Left renal cortex interstitium (tissue), 4 donors: ENCODE measurements around the gene INO80. TPM values are rescaled to one million over a fixed set of nuclear protein-coding genes. Genes with fewer than 3 reads are reported as not detected.

Experiments
- DNase-seq, 4 donors: peaks; one replicate each; pipeline ENCODE4 v3.0.0-alpha.2; 2013; ENCODE audit warnings: low read depth in 4 of 4, low spot score in 2 of 4, missing footprints in 1 of 4
- polyA plus RNA-seq, 4 donors: library from polyadenylated mRNA; unstranded; fragments of 120-200 nt; gene quantifications; one replicate each; pipeline ENCODE4 v1.2.1, GENCODE V29; 2013; ENCODE audit not compliant: insufficient read length in 4 of 4

The INO80 gene
- polyA plus RNA-seq, 4 donors = 19.8 to 26.1 (median 22.7) TPM

- DNase-seq = no peak
Observed at GRCh38 chr15:41011055-41011815, 104.8 kb downstream of the INO80 start.

- DNase-seq = no peak
Observed at GRCh38 chr15:41010345-41010744, 105.7 kb downstream of the INO80 start.

DNA sequence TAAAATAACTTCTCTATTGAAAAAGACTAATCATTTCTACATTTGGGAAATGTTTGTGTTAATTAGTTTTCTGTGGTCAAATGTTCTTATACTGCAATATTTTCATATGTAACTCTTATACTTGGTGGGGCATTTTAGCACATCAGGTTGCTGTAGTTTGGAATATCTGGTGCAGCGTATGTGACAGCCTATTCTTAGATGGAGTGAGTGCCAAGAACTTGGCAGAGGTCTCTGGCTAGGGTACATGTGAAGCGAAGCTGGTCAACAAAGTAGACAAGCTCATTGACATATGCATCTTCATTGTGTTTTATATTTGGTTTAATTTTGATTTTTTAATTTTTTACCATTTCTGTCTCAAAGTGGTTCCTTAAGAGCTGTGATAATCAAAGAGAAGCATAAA is 109.6 kb downstream of the INO80 start:
- no peak for DNase-seq

GRCh38 chr15:41004490-41004889 is 111.6 kb downstream of the INO80 start:
- DNase-seq = no peak

DNA sequence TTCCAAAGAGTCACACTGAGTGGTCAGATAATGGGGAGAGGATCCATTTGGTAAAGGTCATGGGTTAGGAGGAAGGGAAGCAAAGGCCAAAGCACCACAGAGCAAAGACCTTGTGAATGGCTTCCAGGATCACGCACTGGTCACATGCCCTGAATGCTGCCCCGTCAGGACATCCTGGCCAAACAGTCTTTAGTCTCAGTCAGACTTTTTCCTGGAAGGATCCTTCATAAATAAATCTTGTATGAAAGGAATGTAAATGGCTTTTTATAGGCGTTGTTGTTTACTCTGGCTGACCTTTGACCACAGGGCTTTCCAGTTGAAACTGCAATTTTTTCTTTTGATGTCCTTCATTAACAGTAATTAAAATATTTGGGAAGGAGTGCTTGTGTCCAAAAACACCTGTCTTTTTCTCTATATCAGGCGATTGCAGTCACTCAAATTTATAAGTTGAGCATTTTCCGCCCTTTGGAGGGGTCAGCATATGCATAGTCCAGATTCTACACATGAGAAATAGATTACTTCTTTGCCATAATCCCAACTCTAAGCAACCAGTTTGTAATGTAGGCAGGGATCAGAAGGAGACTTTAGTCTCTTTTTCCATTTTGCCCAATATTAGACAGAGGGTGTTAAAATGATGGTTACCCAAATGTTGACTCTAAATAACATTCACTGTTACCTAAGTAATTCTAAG is 114.4 kb downstream of the INO80 start:
- no peak for DNase-seq

GRCh38 chr15:40999190-40999589 is 116.9 kb downstream of the INO80 start:
- no peak for DNase-seq

- no peak for DNase-seq
Observed at GRCh38 chr15:40995656-40996055, 120.4 kb downstream of the INO80 start.

DNA sequence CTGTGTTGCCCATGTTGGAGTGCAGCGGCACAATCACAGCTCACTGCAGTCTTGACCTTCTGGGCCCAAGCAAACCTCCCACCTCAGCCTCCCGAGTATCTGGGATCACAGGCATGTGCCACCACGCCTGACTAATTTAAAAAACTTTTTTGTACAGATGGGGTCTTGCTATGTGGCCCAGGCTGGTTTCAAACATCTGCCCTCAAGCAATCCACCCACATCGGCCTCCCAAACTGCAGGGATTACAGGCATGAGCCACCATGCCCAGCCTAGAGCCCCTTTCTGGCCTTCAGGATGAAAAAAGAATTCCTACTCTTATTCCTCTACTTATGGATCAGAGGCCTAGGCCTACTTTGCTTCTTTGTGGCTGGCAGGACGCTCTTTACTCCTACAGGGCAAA is 123.3 kb downstream of the INO80 start:
- no peak for DNase-seq

GRCh38 chr15:40992241-40992741 is 123.8 kb downstream of the INO80 start:
- DNase-seq = peak; percentile 39 to 56 (median 46)

DNA sequence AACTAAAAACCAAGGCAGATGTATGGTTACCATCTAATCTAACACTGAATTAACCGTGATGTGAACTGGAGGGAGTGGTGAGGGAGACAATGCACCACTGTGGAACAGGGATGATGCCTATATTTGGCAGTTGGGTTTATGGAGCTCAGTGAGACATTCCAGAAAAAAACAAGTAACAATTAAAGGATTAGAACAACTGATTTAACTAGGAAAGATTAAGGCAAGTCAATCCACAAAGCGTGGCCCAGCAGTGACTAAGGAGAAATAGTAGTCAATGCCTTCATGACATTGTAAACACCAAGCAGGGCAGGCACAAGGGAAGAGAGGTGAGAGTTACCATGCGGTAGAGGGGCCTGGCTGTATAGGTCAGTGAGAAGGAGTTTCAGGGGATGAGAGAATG is 124.7 kb downstream of the INO80 start:
- DNase-seq = no peak

DNA sequence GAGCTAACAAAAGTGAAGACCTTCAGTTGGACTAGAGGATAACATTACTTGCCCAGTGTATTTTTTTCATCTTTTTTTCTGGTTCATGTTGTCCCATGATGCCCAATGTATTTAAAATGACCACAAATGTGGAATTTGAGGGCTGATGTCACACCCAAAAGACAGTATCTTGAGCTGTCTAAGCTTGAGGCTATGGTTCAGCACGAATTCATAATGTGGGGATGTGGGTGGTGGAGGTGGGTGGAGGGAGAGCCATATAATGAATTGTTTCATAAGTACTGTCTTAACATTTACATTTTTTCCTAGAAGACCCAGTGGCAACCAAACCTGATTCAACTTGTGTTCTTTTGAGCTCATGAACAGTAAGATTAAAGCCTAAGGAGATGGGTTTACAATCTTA is 125.3 kb downstream of the INO80 start:
- DNase-seq = no peak

DNA sequence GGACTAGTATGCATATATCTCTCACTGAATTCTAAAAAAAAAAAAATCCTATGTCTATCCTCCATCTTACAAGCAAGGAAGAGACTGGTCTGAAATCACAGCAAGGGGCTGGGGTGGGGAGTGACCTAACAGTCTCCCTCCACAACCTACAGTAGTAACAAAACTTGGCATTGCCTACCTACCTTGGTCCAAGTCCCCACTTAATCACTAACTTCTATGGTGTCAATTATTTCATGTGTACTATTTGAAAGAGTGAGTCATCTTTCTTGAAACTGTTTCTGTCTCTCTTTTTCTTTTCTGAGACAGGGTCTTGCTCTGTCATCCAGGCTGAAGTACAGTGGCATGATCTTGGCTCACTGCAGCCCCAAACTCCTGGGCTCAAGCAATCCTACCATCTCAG is 126.0 kb downstream of the INO80 start:
- DNase-seq = no peak

- DNase-seq = no peak
Observed at GRCh38 chr15:40988156-40988555, 127.9 kb downstream of the INO80 start.

DNA sequence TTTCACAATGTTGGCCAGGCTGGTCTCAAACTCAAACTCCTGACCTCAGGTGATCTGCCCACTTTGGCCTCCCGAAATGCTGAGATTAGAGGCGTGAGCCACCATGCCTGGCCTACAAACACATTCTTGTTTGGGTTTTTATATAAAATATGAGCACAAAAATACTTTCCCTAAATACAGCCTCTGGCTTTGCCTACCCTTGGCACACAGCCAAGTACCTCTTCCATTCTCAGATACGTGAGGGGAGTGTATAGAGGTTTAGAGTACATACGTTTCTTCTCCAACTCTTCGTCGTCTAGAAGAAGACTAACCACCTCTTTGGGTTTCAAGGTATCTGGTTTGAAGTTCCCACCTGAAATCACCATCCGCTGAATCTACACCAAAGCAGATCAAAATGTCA is 129.3 kb downstream of the INO80 start:
- no peak for DNase-seq

- DNase-seq = no peak
Observed at GRCh38 chr15:40985541-40986330, 130.3 kb downstream of the INO80 start.

DNA sequence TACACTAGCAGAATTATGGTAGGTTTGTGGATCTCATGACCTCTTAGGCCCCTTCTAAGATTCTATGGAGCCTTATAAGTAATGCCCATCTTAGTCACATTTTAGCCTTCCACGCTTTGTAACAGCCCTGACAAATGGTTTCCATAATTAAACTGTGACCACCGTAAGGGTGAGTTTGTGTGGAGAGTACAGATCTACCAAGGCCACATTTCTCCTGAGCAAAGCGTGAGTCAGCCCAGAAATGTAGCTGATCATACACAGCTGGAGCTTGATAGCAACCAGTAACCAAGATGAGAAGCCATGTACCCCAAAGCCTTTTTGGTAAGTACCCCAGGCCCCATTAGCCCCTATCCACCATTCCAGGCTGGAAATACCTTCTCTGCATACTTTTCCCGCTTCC is 131.1 kb downstream of the INO80 start:
- DNase-seq = no peak

DNA sequence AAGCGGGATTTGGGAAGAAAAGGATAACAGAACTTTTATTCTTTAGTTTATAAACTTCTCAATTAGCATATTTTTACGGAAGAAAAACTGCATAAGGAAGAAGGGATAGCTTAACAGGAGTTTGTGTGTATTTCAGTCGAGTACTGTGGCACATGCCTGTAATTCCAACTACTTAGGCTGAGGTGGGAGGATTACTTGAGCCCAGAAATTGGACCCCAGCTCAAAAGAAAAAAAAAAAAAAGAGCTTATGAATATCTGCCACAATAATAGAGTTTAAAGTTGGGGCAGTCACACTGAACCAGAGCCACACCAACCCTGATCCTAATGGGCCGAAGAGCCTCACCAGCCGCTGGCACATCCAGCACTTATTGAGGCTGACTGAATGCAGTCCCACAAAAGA is 131.7 kb downstream of the INO80 start:
- no peak for DNase-seq

DNA sequence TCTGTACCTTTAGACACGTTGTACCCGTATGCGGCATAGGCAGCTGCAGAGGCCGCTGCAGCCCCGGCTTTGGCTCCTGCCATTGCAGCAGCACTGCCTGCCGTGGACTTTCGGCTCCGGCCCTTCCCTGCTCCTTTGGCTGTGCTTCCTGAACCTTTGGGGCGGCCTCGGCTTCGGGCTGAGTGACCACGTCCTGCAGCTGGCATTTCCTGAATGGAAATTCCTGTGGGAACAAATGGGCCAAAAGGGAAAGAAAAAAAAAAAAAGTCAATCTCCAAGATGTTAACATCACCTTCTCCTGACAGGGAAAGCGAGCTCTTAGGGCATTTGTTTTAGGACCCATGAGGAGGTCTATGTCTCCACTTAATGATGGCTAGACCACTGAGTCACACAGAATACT is 133.2 kb downstream of the INO80 start:
- no peak for DNase-seq

DNA sequence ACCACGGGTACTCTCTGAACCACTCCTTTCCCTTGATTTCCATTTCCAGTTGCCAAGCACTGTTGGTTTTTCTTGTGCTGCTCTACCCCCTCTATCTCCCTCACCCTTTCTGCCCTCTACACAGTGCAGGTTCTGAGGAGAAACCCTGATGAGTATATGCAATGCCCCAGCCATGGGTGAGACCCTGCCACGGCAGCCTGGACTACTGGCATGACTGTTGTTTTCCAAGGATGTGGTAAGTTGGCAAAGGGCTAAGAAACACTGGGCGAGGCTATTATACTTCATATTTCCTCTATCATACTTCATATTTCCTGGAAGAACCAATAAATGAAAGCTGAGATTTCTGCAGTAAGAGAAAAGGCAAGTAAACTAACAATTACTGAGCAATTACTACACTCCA is 134.9 kb downstream of the INO80 start:
- no peak for DNase-seq

DNA sequence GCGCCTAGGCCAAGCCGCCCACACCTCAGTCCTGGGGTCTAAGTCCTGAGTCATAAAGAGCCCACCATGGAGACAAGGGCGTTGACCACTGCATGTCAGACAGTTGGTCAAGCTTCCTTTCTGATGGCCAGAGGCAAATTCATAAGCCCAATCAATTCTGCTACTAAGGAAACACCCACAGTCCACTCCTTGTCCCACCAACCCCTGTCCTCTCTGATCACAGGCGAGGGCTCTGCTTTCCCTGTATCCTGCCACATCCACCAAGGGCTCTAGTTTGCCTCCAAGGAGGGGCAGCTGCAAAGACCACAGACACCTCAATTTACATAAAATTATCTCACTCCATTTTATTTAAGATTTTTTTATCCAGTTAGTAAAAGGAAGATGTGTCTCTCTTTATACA is 137.5 kb downstream of the INO80 start:
- no peak for DNase-seq

- no peak for DNase-seq
Observed at GRCh38 chr15:40978141-40978540, 137.9 kb downstream of the INO80 start.
